PC-3 (cell line): Measurements from ENCODE around the gene MT1B. TPM values are rescaled to one million over a fixed set of nuclear protein-coding genes. Genes with fewer than 3 reads are reported as not detected.

Experiments used
- ATAC-seq: fragments of 200-7000 bp; cut with Tn5 transposase; 2 replicates; pipeline ENCODE4 v1.9.1; 2020; ENCODE audit warnings: mild to moderate bottlenecking, moderate library complexity
- BruUV-seq: library from RNA; stranded (reverse); fragments of 400-500 nt; replicated peaks from 2 replicates; lab custom pipeline; 2021; lab: Mats Ljungman, UMichigan
- CTCF ChIA-PET: fragments of 300-600 bp; sonication (Branson Sonifier 250); formaldehyde crosslinking; loops from one replicate; lab custom pipeline; 2022; ENCODE audit warnings: antibody characterized with exemption; lab: Charles Lee
- POLR2A ChIA-PET: fragments of 300-600 bp; sonication (Branson Sonifier 250); formaldehyde crosslinking; loops from one replicate; lab custom pipeline; 2022; ENCODE audit warnings: antibody characterized with exemption; ENCODE audit not compliant: unreplicated experiment; lab: Charles Lee
- DNase-seq: peaks from one replicate; pipeline ENCODE4 v3.0.0-alpha.2; 2015
- H2AFZ ChIP-seq: fragments of 300-600 bp; sonication (generic); 2 replicates; pipeline ENCODE4 v1.6.0; 2016; ENCODE audit warnings: antibody characterized with exemption, low read length
- H3F3A ChIP-seq: fragments of 300-600 bp; sonication (generic); one replicate; pipeline ENCODE4 v1.6.0; 2017; ENCODE audit warnings: antibody characterized with exemption, low read length, control low read depth, mild to moderate bottlenecking; ENCODE audit not compliant: unreplicated experiment
- H3K27ac ChIP-seq: fragments of 300-600 bp; sonication (generic); 2 replicates; pipeline ENCODE4 v1.5.1; 2016; ENCODE audit warnings: mild to moderate bottlenecking, low read length
- H3K27me3 ChIP-seq: fragments of 300-600 bp; sonication (generic); 2 replicates; pipeline ENCODE4 v1.6.1; 2016; ENCODE audit warnings: low read length, mixed read lengths
- H3K36me3 ChIP-seq: fragments of 300-600 bp; sonication (generic); 2 replicates; pipeline ENCODE4 v1.6.1; 2016; ENCODE audit warnings: low read depth, mixed run types, low read length, mixed read lengths
- H3K4me1 ChIP-seq: fragments of 300-600 bp; sonication (generic); 2 replicates; pipeline ENCODE4 v1.5.1; 2016; ENCODE audit warnings: low read length; ENCODE audit not compliant: insufficient read depth
- H3K4me2 ChIP-seq: fragments of 300-600 bp; sonication (generic); 2 replicates; pipeline ENCODE4 v1.6.0; 2016; ENCODE audit warnings: low read length
- H3K4me3 ChIP-seq: fragments of 300-600 bp; sonication (generic); 2 replicates; pipeline ENCODE4 v1.5.1; 2016; ENCODE audit warnings: mild to moderate bottlenecking, low read length, mixed read lengths
- H3K79me2 ChIP-seq: fragments of 300-600 bp; sonication (generic); 2 replicates; pipeline ENCODE4 v1.6.1; 2017; ENCODE audit warnings: low read length, mixed read lengths
- H3K9ac ChIP-seq: fragments of 300-600 bp; sonication (generic); 2 replicates; pipeline ENCODE4 v1.6.0; 2016; ENCODE audit warnings: mild to moderate bottlenecking, low read length
- H3K9me2 ChIP-seq: fragments of 300-600 bp; sonication (generic); replicated peaks from 2 replicates; pipeline ENCODE4 v1.6.1; 2016; ENCODE audit warnings: mixed run types, low read length, mixed read lengths
- H3K9me3 ChIP-seq: fragments of 300-600 bp; sonication (generic); 2 replicates; pipeline ENCODE4 v1.6.1; 2016; ENCODE audit warnings: low read length, mixed read lengths
- H4K20me1 ChIP-seq: fragments of 300-600 bp; sonication (generic); 2 replicates; pipeline ENCODE4 v1.6.1; 2016; ENCODE audit warnings: low read length, mixed read lengths
- EZH2 ChIP-seq: fragments of 300-600 bp; sonication (generic); IDR thresholded peaks from one replicate; pipeline ENCODE4 v1.6.1; 2017; ENCODE audit warnings: antibody characterized with exemption, mild to moderate bottlenecking, low read length; ENCODE audit not compliant: unreplicated experiment
- EZH2phosphoT487 ChIP-seq: fragments of 300-600 bp; sonication (generic); IDR thresholded peaks from 2 replicates; pipeline ENCODE4 v1.6.1; 2018; ENCODE audit warnings: mild to moderate bottlenecking, antibody characterized with exemption, low read length, borderline replicate concordance
- intact Hi-C: fragments of 100-400 bp; cut with micrococcal nuclease; formaldehyde crosslinking; loops from 2 replicates; pipeline ENCODE4 v1.9.0; 2023
- total RNA-seq: library from RNA; depleted of rRNA; stranded (reverse); fragments of >200 nt; gene quantifications from 2 replicates; pipeline ENCODE4 v1.2.3, GENCODE V29; 2014
- TF ChIP-seq, protein P1 (sequence below): fragments of 300-600 bp; sonication (generic); conservative IDR thresholded peaks from 2 replicates; pipeline ENCODE4 v1.5.1; 2017; ENCODE audit warnings: antibody characterized with exemption, low read depth, mild to moderate bottlenecking, low read length

MT1B gene
- total RNA-seq, 1 experiment from 2014 or later: not detected

DNA sequence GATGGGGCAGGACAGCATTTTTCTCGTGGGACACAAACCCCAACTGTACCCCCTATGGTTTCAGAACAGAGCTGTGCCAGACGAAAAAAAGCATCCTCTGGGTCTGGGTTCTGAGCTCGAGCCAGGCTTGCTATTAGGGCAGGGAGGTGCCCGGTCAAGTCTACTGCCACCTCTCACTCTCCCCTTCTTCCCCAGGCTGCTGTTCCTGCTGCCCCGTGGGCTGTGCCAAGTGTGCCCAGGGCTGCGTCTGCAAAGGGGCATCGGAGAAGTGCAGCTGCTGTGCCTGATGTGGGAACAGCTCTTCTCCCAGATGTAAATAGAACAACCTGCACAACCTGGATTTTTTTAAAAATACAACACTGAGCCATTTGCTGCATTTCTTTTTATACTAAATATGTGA, 25.0 kb upstream of the MT1B start:
- CTCF ChIA-PET: interaction anchor here (0.9 kb wide), 1 partner anchor 26 kb away, joined by 3 read pairs; no protein-coding TSS in a partner anchor

DNA sequence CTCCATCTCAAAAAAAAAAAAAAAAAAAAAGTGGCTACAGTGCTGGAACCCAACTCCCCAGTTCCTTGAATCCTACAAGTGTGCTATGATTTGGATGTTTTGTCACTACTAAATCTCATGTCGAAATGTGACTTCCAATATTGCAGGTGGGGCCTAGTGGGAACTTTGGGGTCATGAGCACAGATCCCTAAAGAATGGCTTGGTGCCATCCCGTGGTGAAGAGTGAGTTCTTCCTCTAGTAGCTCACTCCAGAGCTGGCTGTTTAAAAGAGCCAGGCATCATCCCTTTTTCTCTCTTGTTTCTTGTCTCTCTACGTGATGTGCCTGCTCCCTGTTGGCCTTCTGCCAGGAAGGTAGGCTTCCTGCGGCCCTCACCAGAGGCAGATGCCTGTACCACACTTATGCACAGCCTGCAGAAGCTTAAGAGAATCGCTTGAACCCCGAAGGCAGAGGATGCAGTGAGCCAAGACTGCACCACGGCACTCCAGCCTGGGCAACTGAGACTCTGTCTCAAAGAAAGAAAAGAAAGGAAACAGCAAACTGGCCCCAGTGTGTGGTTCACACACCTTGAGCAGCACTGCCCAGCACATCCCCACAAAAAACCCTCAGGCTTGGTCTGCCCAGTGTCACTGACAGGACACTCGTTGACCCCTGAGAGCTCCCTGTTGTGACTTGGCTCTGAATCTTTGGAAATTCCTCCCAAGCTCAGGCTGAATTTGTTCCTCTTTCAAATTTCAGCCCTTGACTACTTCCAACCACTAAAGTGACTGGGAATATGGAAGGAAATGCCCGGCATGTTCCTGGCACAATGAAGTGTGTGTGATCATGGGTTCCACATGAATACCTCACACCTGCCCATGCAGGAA, 23.0 kb upstream of the MT1B start:
- Histone ChIP-seq H2AFZ (no peak overlapping the region), H4K20me1 (no peaks in the 10 kb centered on the region), H3K27ac (no peak overlapping the region), H3K36me3 (no peaks in the 10 kb centered on the region), H3K79me2 (no peaks in the 10 kb centered on the region), H3K4me2 (no peak overlapping the region), H3K4me1 (peaks cover 9% of the 10 kb centered on the region), H3F3A (no peaks in the 10 kb centered on the region), H3K9ac (no peak overlapping the region), H3K27me3 (no peaks in the 10 kb centered on the region), H3K9me2 (no peaks in the 10 kb centered on the region), H3K9me3 (no peaks in the 10 kb centered on the region), H3K4me3 (no peak overlapping the region)
- ChIA-PET CTCF (no interaction called here), POLR2A (no interaction called here)
- TF ChIP-seq, protein P1, sequence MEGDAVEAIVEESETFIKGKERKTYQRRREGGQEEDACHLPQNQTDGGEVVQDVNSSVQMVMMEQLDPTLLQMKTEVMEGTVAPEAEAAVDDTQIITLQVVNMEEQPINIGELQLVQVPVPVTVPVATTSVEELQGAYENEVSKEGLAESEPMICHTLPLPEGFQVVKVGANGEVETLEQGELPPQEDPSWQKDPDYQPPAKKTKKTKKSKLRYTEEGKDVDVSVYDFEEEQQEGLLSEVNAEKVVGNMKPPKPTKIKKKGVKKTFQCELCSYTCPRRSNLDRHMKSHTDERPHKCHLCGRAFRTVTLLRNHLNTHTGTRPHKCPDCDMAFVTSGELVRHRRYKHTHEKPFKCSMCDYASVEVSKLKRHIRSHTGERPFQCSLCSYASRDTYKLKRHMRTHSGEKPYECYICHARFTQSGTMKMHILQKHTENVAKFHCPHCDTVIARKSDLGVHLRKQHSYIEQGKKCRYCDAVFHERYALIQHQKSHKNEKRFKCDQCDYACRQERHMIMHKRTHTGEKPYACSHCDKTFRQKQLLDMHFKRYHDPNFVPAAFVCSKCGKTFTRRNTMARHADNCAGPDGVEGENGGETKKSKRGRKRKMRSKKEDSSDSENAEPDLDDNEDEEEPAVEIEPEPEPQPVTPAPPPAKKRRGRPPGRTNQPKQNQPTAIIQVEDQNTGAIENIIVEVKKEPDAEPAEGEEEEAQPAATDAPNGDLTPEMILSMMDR: no peak
- TF ChIP-seq EZH2phosphoT487 (no peak), EZH2 (no peak)
- BruUV-seq: no TSS peak
- intact Hi-C loops: no loop called here
- ATAC-seq: no peak
- DNase-seq: no peak

More for the DNA sequence above, 25.0 kb upstream of the MT1B start:
- H3K4me3 ChIP-seq: no peak overlapping the region; the same call in 1 of the 2 replicates
- peak overlapping the region; percentile 72 for H3K4me2 ChIP-seq
- no peaks in the 10 kb centered on the region for H3K9me3 ChIP-seq
- BruUV-seq: no TSS peak
- H3F3A ChIP-seq: no peaks in the 10 kb centered on the region
- H4K20me1 ChIP-seq: no peaks in the 10 kb centered on the region
- TF ChIP-seq EZH2phosphoT487: no peak
- no peak for TF ChIP-seq EZH2
- TF ChIP-seq, protein P1: no peak
- POLR2A ChIA-PET: interaction anchor here (0.6 kb wide), 1 partner anchor 321 kb away, joined by 4 read pairs; no protein-coding TSS in a partner anchor
- H3K27me3 ChIP-seq: no peaks in the 10 kb centered on the region
- no peaks in the 10 kb centered on the region for H3K79me2 ChIP-seq
- no peaks in the 10 kb centered on the region for H3K9me2 ChIP-seq
- H3K9ac ChIP-seq: peak overlapping the region; percentile 19; the same call in 1 of the 2 replicates
- intact Hi-C loops: loop anchor here (2.0 kb wide), 1 partner anchor 20 kb away; no protein-coding TSS in a partner anchor
- peak overlapping the region; percentile 76 for H2AFZ ChIP-seq
- H3K36me3 ChIP-seq: no peaks in the 10 kb centered on the region
- H3K27ac ChIP-seq: peak overlapping the region; percentile 47; the same call in 1 of the 2 replicates
- no peak for DNase-seq
- peaks cover 9% of the 10 kb centered on the region for H3K4me1 ChIP-seq
- peak; percentile 19; the same call in 1 of the 2 replicates for ATAC-seq

DNA sequence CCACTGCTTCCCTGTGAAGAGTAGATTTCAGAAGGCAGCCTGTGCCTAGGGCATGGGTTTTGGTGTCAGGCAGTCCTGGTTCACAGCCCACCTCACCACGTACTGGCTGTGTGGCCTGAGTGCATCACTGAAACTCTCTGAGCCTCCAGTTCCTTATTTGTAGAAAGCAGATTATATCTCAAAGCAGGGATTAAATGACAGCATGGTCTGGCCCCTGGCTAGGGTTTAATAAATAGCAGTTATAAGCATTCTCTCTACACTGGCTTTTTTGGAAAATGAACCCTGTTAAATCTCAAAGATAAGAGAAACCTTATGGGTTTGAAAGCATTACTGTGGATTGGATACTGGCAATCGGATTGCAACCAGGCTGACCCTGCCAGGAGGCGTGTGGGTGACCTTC, 22.2 kb upstream of the MT1B start:
- ATAC-seq (no peak), DNase-seq (no peak)
- Histone ChIP-seq H3K9ac (no peak overlapping the region), H3K27ac (no peak overlapping the region), H3K79me2 (no peaks in the 10 kb centered on the region), H3F3A (no peaks in the 10 kb centered on the region), H3K4me3 (no peak overlapping the region), H3K9me2 (no peaks in the 10 kb centered on the region), H3K27me3 (no peaks in the 10 kb centered on the region), H4K20me1 (no peaks in the 10 kb centered on the region), H3K4me1 (peaks cover 9% of the 10 kb centered on the region), H3K9me3 (no peaks in the 10 kb centered on the region), H2AFZ (no peak overlapping the region), H3K4me2 (no peak overlapping the region), H3K36me3 (no peaks in the 10 kb centered on the region)
- CTCF ChIA-PET: no interaction called here
- BruUV-seq: no TSS peak
- intact Hi-C loops: no loop called here
- POLR2A ChIA-PET: no interaction called here
- TF ChIP-seq EZH2 (no peak), EZH2phosphoT487 (no peak)
- TF ChIP-seq, protein P1: no peak
